ENCODE measurements around the gene CCL22.

The CCL22 gene

GRCh38 chr16:57318240-57318970 lies 40.2 kb upstream of the CCL22 start:
- no peak for DNase-seq (ENCODE audit: low read depth)
- no peak overlapping the region for H3K4me3 ChIP-seq (ENCODE audit: low read depth, low read length)
- in situ Hi-C loops (cut with HindIII; ENCODE audit: low sequenced_read_pairs), result no loop called here
- TF ChIP-seq, protein P1, sequence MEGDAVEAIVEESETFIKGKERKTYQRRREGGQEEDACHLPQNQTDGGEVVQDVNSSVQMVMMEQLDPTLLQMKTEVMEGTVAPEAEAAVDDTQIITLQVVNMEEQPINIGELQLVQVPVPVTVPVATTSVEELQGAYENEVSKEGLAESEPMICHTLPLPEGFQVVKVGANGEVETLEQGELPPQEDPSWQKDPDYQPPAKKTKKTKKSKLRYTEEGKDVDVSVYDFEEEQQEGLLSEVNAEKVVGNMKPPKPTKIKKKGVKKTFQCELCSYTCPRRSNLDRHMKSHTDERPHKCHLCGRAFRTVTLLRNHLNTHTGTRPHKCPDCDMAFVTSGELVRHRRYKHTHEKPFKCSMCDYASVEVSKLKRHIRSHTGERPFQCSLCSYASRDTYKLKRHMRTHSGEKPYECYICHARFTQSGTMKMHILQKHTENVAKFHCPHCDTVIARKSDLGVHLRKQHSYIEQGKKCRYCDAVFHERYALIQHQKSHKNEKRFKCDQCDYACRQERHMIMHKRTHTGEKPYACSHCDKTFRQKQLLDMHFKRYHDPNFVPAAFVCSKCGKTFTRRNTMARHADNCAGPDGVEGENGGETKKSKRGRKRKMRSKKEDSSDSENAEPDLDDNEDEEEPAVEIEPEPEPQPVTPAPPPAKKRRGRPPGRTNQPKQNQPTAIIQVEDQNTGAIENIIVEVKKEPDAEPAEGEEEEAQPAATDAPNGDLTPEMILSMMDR (IDR thresholded peaks at IDR 0.05; ENCODE audit: low read depth, low read length, missing control alignments), result no peak

DNA sequence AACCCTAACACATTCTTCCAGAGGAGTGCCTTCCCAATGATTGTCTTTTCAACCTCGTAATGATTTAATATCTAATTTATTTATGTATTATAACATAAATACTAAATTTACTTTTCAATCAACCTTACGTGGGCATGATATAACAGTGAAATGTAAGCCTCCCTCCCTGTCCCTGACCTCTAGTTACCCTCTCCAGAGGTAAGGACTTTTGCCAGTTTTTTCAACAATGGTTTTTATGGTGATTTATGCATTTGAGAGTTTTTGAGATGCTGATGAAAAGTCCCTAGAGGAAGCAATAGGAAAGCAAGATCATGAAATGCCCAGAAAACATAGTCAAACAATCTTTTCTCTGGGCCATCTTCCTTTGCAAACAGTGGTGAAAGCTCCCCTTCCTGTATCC lies 38.9 kb upstream of the CCL22 start:
- no peak overlapping the region for H3K4me3 ChIP-seq (ENCODE audit: low read depth, low read length)
- in situ Hi-C loops (cut with HindIII; ENCODE audit: low sequenced_read_pairs), result loop anchor here (10.0 kb wide), 1 partner anchor 95 kb away; no protein-coding TSS in a partner anchor
- TF ChIP-seq, protein P1 (IDR thresholded peaks at IDR 0.05; ENCODE audit: low read depth, low read length, missing control alignments), result no peak
- no peak for DNase-seq (ENCODE audit: low read depth)

- H3K4me3 ChIP-seq (ENCODE audit: low read depth, low read length), result no peak overlapping the region
- TF ChIP-seq, protein P1 (IDR thresholded peaks at IDR 0.05; ENCODE audit: low read depth, low read length, missing control alignments), result no peak
- in situ Hi-C loops (cut with HindIII; ENCODE audit: low sequenced_read_pairs), result loop anchor here (10.0 kb wide), 1 partner anchor 90 kb away; no protein-coding TSS in a partner anchor
- no peak for DNase-seq (ENCODE audit: low read depth)
Measured at GRCh38 chr16:57324749-57325148, 33.8 kb upstream of the CCL22 start.

DNA sequence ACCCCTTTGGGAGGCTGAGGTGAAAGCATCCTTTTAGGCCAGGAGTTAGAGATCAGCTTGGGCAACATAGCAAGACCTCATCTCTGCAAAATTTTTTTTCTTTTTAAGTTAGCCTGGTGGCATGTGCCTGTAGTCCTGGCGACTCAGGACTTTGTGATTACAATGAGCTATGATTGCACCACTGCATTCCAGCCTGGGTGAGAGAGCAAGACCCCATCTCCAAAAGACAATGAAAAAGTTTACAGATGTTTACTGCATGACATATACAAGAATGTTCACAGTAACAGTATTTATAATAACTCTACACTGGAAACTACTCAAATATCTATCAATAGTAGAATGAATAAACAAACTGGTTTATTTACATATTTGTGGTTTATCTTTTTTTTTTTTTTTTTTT lies 33.1 kb upstream of the CCL22 start:
- TF ChIP-seq, protein P1 (IDR thresholded peaks at IDR 0.05; ENCODE audit: low read depth, low read length, missing control alignments), result no peak
- in situ Hi-C loops (cut with HindIII; ENCODE audit: low sequenced_read_pairs), result loop anchor here (10.0 kb wide), 1 partner anchor 89 kb away; no protein-coding TSS in a partner anchor

GRCh38 chr16:57329718-57330327 lies 28.8 kb upstream of the CCL22 start:
- in situ Hi-C loops (cut with HindIII; ENCODE audit: low sequenced_read_pairs), result loop anchor here (10.0 kb wide), 1 partner anchor 85 kb away; no protein-coding TSS in a partner anchor
- TF ChIP-seq, protein P1 (IDR thresholded peaks at IDR 0.05; ENCODE audit: low read depth, low read length, missing control alignments), result no peak
- DNase-seq (ENCODE audit: low read depth), result no peak
- H3K4me3 ChIP-seq (ENCODE audit: low read depth, low read length), result no peak overlapping the region

More for the DNA sequence above, 33.1 kb upstream of the CCL22 start:
- H3K4me3 ChIP-seq (ENCODE audit: low read depth, low read length), result no peak overlapping the region
- no peak for DNase-seq (ENCODE audit: low read depth)

DNA sequence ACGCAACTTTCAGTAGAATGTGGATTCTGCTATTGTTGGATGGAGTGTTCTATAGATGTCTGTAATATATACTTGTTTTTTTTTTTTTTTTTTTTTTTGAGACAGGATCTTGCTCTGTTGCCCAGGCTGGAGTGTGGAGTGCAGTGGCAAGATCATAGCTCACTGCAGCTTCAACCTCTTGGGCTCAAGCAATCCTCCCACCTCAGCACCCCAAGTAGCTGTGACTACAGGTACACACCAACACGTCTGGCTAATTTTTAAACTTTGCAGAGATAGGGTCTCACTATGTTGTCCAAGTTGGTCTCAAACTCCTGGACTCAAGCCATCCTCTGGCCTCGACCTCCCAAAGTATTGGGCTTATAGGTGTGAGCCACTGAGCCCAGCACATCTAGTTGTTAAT lies 27.2 kb upstream of the CCL22 start:
- TF ChIP-seq, protein P1 (IDR thresholded peaks at IDR 0.05; ENCODE audit: low read depth, low read length, missing control alignments), result no peak
- no peak for DNase-seq (ENCODE audit: low read depth)
- H3K4me3 ChIP-seq (ENCODE audit: low read depth, low read length), result no peak overlapping the region
- in situ Hi-C loops (cut with HindIII; ENCODE audit: low sequenced_read_pairs), result no loop called here
